Activated naive CD4-positive, alpha-beta T cell treated with anti-CD3 and anti-CD28 coated beads, Interleukin-2, amount 10 ng/mL, durations not matched to agents 7 days and 5 days (primary cell): ENCODE results near the gene DHX30.
A peak's percentile ranks its signal among the peaks of the same experiment; 100 is the strongest.
"Not testable (repeated sequence)": the region's sequence is repeated elsewhere in the genome, so short reads cannot be mapped to it uniquely, and the experiment has no call there.

ENCODE experiments used
- CTCF ChIA-PET: fragments of 350-600 bp; sonication (Branson Sonifier 250); formaldehyde crosslinking; loops from one replicate; lab custom pipeline; 2021; ENCODE audit warnings: antibody characterized with exemption; lab: Charles Lee
- DNase-seq: peaks from one replicate; pipeline ENCODE4 v3.0.0-alpha.2; 2020
- H3K27ac Mint-ChIP-seq: one replicate; pipeline ENCODE4 v1.8.0; 2021; ENCODE audit warnings: mild to moderate bottlenecking, moderate library complexity, mixed read lengths
- H3K27me3 Mint-ChIP-seq: one replicate; pipeline ENCODE4 v1.8.0; 2021; ENCODE audit warnings: mild to moderate bottlenecking, mixed read lengths
- H3K36me3 Mint-ChIP-seq: one replicate; pipeline ENCODE4 v1.8.0; 2021; ENCODE audit warnings: mixed read lengths
- H3K4me1 Mint-ChIP-seq: one replicate; pipeline ENCODE4 v1.8.0; 2021; ENCODE audit warnings: mixed read lengths
- H3K4me3 Mint-ChIP-seq: one replicate; pipeline ENCODE4 v1.8.0; 2021; ENCODE audit warnings: mild to moderate bottlenecking, moderate library complexity, mixed read lengths
- H3K9me3 Mint-ChIP-seq: one replicate; pipeline ENCODE4 v1.8.0; 2021; ENCODE audit warnings: mixed read lengths

DHX30 gene, protein sequence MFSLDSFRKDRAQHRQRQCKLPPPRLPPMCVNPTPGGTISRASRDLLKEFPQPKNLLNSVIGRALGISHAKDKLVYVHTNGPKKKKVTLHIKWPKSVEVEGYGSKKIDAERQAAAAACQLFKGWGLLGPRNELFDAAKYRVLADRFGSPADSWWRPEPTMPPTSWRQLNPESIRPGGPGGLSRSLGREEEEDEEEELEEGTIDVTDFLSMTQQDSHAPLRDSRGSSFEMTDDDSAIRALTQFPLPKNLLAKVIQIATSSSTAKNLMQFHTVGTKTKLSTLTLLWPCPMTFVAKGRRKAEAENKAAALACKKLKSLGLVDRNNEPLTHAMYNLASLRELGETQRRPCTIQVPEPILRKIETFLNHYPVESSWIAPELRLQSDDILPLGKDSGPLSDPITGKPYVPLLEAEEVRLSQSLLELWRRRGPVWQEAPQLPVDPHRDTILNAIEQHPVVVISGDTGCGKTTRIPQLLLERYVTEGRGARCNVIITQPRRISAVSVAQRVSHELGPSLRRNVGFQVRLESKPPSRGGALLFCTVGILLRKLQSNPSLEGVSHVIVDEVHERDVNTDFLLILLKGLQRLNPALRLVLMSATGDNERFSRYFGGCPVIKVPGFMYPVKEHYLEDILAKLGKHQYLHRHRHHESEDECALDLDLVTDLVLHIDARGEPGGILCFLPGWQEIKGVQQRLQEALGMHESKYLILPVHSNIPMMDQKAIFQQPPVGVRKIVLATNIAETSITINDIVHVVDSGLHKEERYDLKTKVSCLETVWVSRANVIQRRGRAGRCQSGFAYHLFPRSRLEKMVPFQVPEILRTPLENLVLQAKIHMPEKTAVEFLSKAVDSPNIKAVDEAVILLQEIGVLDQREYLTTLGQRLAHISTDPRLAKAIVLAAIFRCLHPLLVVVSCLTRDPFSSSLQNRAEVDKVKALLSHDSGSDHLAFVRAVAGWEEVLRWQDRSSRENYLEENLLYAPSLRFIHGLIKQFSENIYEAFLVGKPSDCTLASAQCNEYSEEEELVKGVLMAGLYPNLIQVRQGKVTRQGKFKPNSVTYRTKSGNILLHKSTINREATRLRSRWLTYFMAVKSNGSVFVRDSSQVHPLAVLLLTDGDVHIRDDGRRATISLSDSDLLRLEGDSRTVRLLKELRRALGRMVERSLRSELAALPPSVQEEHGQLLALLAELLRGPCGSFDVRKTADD

DNA sequence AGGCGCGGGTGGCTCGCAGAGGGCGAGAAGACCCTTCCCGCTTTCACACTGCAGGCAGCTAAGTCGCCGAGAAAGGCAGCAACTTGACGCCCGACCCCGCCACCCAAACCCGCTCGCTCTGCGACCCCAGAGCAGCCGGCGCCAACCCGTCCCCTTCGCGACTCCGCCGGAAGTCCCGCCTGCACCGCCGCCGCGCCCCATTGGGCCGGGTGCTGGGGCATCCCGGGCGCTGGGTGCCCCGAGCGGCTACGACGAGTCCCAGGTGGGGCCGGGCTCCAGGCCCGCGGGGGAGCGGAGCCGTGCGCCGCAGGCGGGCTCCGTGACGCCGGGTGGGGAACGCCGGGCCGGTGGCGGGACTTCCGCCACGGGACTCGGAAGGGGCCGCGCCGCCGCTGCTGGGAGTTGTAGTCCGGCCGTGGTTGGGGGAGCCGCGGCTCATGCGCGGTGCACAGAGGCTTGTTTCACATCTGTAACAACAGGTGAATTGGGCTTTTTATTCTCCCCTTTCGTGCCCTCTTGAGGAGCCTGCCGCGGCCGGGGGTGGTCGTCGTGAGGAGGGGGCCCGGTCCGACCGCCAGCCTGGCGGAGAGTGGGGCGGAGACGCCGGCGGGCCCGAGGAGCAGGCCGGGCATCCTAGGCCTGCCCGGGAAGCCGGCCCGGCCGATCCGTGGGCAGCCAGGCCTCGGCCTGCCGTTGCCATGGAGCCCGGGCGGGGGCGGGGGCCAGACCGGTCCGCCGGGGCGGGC is at the start of gene DHX30:
TSS of gene DHX30 (plus strand) at position 405 of the 746 bp plus-strand sequence. CDS start 7,546 bp downstream, outside the sequence.
- DNase-seq = peak; percentile 88
- no peaks in the 10 kb centered on the region for H3K9me3 Mint-ChIP-seq
- H3K27me3 Mint-ChIP-seq = peaks cover 8% of the 10 kb centered on the region
- CTCF ChIA-PET = interaction anchor here (0.6 to 2.4 kb wide), 4 partner anchors 9 to 328 kb away, joined by 3 to 11 read pairs (median 4); no protein-coding TSS in a partner anchor
- H3K36me3 Mint-ChIP-seq = peaks cover 13% of the 10 kb centered on the region
- H3K4me1 Mint-ChIP-seq = peaks cover 28% of the 10 kb centered on the region
- H3K27ac Mint-ChIP-seq = peak within 1 kb of the TSS; percentile 90
- peak within 1 kb of the TSS; percentile 98 for H3K4me3 Mint-ChIP-seq

DNA sequence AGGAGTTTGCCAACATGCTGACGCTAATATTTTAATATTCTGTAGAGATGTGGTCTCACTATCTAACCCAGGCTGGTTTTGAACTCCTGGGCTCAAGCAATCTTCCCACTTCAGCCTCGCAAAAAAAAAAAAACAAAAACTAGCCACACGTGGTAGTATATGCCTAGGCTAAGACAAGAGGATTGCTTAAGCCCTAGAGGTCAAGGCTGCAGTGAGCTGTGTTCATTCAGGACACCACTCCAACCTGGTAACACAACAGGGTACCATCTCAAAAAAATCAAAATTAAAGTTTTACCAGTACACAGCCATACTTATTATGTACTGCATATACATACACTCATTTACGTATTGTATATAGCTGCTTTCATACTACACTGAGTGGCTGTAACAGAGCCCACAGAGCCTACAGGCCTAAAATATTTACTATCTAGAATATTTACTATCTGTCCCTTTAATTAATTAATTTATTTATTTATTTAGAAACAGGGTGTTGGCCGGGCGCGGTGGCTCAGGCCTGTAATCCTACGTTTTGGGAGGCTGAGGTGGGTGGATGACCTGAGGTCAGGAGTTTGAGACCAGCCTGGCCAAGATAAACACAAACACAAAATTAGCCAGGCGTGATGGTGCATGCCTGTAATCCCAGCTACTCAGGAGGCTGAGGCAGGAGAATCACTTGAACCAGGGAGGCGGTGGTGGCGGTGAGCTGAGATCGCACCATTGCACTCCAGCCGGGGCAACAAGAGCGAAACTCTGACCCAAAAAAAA is 44.5 kb upstream of the DHX30 start:
- Mint-ChIP-seq H3K36me3 (peaks cover 11% of the 10 kb centered on the region), H3K27ac (no peak overlapping the region), H3K9me3 (no peaks in the 10 kb centered on the region), H3K27me3 (no peaks in the 10 kb centered on the region), H3K4me3 (no peak overlapping the region), H3K4me1 (no peaks in the 10 kb centered on the region)
- no peak for DNase-seq
- CTCF ChIA-PET = interaction anchor here (0.6 kb wide), 1 partner anchor 30 kb away, joined by 4 read pairs; no protein-coding TSS in a partner anchor

DNA sequence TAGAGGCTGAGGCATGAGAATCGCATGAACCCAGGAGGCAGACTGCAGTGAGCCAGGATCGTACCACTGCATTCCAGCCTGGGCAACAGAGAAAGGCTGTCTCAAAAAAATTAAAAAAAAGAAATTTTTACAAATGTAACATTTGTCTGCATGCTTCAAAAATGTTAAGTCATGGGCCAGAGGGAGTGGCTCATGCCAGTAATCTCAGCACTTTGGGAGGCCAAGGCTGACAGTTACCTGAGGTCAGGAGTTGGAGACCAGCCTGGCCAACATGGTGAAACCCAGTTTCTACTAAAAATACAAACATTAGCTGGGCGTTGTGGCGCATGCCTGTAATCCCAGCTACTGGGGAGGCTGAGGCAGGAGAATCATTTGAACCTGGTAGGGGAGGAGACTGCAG is 42.7 kb upstream of the DHX30 start:
- H3K27ac Mint-ChIP-seq = peak overlapping the region; percentile 68
- not testable (repeated sequence) for DNase-seq, H3K4me3 Mint-ChIP-seq, H3K9me3 Mint-ChIP-seq, H3K4me1 Mint-ChIP-seq, H3K27me3 Mint-ChIP-seq
- CTCF ChIA-PET = interaction anchor here (0.5 kb wide), 1 partner anchor 35 kb away, joined by 4 read pairs; no protein-coding TSS in a partner anchor
- H3K36me3 Mint-ChIP-seq = peaks cover 15% of the 10 kb centered on the region

DNA sequence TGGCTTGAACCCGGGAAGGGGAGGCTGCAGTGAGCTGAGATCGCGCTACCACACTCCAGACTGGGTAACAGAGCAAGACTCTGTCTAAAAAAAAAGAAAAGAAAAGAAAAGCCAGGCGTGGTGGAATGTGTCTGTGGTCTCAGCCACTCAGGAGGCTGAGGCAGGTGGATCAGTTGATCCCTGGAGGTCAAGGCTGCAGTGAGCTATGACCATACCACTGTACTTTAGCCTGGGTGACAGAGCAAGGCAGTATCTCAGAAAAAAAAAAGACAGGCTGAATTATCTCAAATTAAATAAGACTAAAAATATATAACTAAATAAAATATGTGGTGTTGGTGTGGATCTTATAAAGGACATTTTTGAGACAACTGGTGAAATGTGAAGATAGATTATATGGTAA is 41.9 kb upstream of the DHX30 start:
- Mint-ChIP-seq H3K27ac (no peak overlapping the region), H3K4me3 (no peak overlapping the region), H3K9me3 (no peaks in the 10 kb centered on the region), H3K4me1 (no peaks in the 10 kb centered on the region), H3K36me3 (peaks cover 15% of the 10 kb centered on the region), H3K27me3 (no peaks in the 10 kb centered on the region)
- DNase-seq = no peak
- CTCF ChIA-PET = interaction anchor here (0.5 to 0.6 kb wide), 2 partner anchors 34 to 63 kb away, joined by 4 to 5 read pairs; no protein-coding TSS in a partner anchor

DNA sequence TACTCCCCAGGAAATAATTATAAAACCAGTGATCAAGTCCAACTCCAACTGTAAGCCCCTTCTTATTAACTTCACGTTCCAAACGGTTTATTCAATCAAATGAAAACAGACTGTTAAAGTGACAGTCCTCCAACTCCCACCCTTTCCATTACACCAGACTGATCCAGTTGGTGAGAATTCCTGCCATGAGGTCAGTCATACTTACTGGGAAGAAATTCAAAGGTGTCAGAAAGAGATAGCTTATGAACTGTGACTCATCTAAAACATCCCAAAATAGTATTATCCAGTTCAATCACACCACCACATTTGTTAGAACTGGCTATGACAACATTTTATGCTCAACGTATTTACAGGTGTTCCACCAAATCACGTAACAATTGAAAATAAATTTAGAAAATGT is 40.7 kb upstream of the DHX30 start:
- no peaks in the 10 kb centered on the region for H3K27me3 Mint-ChIP-seq
- peaks cover 8% of the 10 kb centered on the region for H3K36me3 Mint-ChIP-seq
- H3K4me3 Mint-ChIP-seq = no peak overlapping the region
- H3K9me3 Mint-ChIP-seq = no peaks in the 10 kb centered on the region
- H3K27ac Mint-ChIP-seq = no peak overlapping the region
- H3K4me1 Mint-ChIP-seq = no peaks in the 10 kb centered on the region
- DNase-seq = no peak
- CTCF ChIA-PET = no interaction called here

DNA sequence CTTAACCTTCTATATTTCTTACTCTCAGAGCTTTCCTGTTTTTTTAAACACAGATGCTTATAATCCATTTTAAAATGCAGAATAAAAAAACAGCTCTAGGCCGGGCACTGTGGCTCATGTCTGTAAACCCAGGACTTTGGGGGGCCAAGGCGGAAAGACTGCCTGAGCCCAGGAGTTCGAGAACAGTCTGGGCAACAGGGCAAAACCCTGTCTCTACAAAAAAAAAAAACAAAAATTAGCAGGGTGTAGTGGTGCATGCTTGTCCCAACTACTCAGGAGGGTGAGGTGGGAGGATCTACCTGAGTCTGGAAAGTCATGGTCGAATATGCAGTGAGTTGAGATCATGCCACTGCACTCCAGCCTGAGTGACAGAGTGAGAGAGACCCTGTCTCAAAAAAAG is 36.8 kb upstream of the DHX30 start:
- Mint-ChIP-seq H3K27me3 (no peaks in the 10 kb centered on the region), H3K36me3 (peaks cover 15% of the 10 kb centered on the region), H3K9me3 (no peaks in the 10 kb centered on the region), H3K4me1 (peaks cover 2% of the 10 kb centered on the region), H3K27ac (no peak overlapping the region), H3K4me3 (no peak overlapping the region)
- DNase-seq = no peak
- CTCF ChIA-PET = no interaction called here

DNA sequence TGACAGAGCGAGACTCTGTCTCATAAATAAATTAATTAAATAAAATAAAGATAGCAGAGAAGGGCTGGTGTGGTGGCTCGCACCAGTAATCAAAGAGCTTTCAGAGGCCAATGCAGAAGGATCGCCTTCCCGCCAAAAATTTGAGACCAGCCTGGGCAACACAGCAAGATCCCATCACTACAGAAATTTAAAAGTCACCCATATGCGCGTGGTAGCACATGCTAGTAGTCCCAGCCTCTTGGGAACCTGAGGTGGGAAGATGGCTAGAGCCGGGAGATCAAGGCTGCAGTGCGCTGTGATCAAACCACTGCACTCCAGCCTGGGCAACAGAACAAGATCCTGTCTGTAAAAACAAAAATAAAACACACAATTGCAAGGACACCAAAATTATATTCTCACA is 30.9 kb upstream of the DHX30 start:
- Mint-ChIP-seq H3K4me3 (no peak overlapping the region), H3K27ac (no peak overlapping the region), H3K27me3 (no peaks in the 10 kb centered on the region), H3K4me1 (peaks cover 7% of the 10 kb centered on the region), H3K36me3 (peaks cover 22% of the 10 kb centered on the region), H3K9me3 (no peaks in the 10 kb centered on the region)
- no peak for DNase-seq
- CTCF ChIA-PET = no interaction called here

DNA sequence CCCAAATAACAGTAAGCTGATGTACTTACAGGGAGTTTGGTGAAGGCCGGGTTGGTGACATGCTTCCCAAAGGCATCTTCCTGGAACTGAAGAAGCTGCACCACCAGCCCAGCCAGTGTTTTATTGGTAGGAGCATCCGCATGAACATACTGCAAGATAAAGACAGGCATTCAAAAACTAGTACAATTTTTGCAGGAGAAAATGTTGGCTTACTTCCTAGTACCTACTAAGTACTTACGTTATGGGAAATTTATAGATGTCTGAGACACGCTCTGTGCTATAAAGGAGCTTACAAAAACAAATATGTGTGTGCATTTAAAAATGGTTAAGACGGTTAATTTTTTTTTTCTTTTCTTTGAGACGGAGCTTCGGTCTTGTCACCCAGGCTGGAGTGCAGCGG is 30.1 kb upstream of the DHX30 start:
- DNase-seq = no peak
- H3K9me3 Mint-ChIP-seq = no peaks in the 10 kb centered on the region
- H3K4me1 Mint-ChIP-seq = peaks cover 7% of the 10 kb centered on the region
- peaks cover 22% of the 10 kb centered on the region for H3K36me3 Mint-ChIP-seq
- CTCF ChIA-PET = interaction anchor here (1.1 kb wide), 1 partner anchor 16 kb away, joined by 4 read pairs; no protein-coding TSS in a partner anchor
- H3K27ac Mint-ChIP-seq = no peak overlapping the region
- H3K27me3 Mint-ChIP-seq = no peaks in the 10 kb centered on the region
- no peak overlapping the region for H3K4me3 Mint-ChIP-seq

DNA sequence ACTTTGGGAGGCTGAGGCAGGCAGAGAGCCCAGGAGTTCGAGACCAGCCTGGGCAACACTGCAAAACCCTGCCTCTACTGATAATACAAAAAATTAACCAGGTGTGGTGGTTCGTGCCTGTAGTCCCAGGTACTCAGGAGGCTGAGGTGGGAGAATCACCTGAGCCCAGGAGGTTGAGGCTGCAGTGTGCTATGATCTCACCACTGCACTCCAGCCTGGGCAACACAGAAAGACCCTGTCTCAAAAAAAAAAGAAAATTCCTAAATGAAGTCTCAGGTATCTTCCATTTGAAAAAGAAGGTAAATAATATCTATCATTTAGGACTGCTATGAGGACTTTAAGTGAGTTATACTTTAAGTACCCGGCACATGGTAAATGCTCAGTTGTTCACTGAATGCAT is 24.2 kb upstream of the DHX30 start:
- CTCF ChIA-PET = no interaction called here
- no peak for DNase-seq
- Mint-ChIP-seq H3K4me1 (peaks cover 34% of the 10 kb centered on the region), H3K27me3 (peaks cover 3% of the 10 kb centered on the region), H3K4me3 (no peak overlapping the region), H3K36me3 (peaks cover 10% of the 10 kb centered on the region), H3K27ac (no peak overlapping the region), H3K9me3 (no peaks in the 10 kb centered on the region)

DNA sequence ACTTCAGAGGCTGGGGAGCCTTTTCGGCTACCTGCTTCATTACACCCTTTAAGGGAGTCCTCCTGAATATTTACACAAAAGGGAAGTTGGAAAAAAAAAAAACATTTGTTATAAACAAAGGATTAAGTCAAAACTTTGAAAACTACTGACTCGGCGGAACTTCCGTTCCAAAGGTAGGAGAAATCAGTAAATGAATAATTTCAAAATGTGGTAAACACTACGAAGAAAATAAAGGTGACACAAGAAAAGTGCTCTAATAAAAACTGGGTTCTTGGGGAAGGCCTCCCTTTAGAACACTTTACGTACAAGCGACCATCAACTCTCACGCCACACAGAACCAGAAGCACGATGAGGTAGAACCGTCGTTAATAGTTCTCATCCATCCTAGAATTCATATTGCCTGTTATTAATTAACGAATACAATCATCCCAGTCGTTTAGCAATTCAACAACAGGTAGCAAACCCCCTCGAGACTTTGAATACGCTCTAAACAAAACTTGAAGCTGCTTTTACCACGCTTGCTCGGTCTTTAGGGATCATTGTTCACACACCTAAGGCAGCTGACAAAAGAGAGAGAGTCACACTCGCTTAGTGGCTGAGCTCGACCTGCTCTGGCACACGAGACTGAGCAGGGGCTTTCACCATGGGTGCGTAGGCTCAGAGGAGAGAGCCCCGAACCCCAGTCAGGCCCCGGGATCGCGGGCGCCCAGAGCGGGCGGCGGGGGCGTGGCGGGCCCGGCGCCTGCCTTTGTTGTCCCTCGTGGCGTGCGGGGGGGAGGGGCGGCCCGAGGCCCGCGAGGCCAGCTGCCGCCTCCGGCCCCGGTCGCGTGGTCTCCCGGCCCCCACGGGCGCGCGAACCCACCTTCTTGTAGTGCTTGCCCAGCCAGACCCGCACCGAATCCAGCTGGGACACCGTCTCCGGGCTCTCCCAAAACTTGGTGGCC is 21.9 kb upstream of the DHX30 start:
- Mint-ChIP-seq H3K27ac (peak overlapping the region; percentile 95), H3K4me1 (peaks cover 32% of the 10 kb centered on the region), H3K4me3 (peak overlapping the region; percentile 97), H3K36me3 (peaks cover 6% of the 10 kb centered on the region), H3K9me3 (no peaks in the 10 kb centered on the region), H3K27me3 (peaks cover 15% of the 10 kb centered on the region)
- CTCF ChIA-PET = interaction anchor here (1.1 to 1.4 kb wide), 2 partner anchors 9 to 258 kb away, joined by 3 to 6 read pairs; no protein-coding TSS in a partner anchor
- peak; percentile 71 for DNase-seq

DNA sequence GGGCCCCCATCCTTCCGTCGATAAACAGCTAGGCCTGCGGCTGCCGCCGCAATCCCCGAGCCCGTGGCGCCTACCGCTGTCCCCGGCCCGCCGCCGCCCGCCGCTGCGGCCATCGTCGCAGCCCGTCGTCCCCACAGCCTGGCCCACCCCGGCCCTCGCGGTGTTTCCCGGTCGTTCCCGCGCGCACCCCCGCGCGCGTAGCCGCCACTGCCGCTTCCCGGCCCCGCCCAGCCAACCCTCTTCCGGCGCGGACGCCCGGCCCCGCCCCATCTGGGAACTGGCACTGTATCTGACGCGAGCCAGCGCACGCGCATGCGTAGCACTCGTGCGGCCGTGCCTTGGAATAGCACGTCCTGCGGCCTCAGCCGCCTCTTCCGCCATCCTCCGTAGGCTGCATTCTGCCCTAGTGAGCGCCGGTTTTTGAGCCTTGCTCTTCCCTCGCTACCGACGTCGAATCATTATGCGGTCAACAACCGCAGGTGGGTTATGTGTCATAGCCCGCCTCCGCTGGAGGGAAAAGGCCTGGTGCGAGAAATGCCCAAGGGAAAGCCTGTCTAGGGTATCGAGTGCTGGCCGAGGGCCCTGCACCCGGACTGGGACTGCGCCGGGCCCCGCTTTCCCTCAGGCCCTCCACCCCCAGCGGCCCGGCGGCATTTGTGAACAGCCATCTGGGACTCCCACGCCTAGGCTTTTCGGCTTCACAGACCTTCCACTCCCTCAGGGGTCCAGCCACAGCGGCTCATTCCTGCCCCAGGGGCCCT is 21.1 kb upstream of the DHX30 start, which contains the start of gene SMARCC1:
TSS of gene SMARCC1 (minus strand) at position 209 of the 761 bp plus-strand sequence. CDS start at position 113, 96 bp downstream.
- Mint-ChIP-seq H3K4me1 (peaks cover 32% of the 10 kb centered on the region), H3K9me3 (no peaks in the 10 kb centered on the region), H3K27ac (peak within 1 kb of the TSS; percentile 99), H3K27me3 (peaks cover 15% of the 10 kb centered on the region), H3K4me3 (peak within 1 kb of the TSS; percentile 97), H3K36me3 (peaks cover 6% of the 10 kb centered on the region)
- peak; percentile 98 for DNase-seq
- CTCF ChIA-PET = no interaction called here
